Fibroblast of lung (primary cell): ENCODE results near the gene OCLN.

Experiments used
- EZH2 ChIP-seq: IDR thresholded peaks from 2 replicates; pipeline ENCODE4 v1.5.1; 2012; ENCODE audit warnings: low read length, control low read depth, mild to moderate bottlenecking; ENCODE audit errors: missing control alignments
- TF ChIP-seq, protein P1 (sequence below), 2 donors: IDR thresholded peaks in 1 of 2; conservative IDR thresholded peaks in 1 of 2; 1 replicate in 1 of 2; 2 replicates in 1 of 2; pipeline ENCODE4 v1.5.1; 2011 to 2012; ENCODE audit warnings: low read length in 2 of 2, control low read depth in 1 of 2, inconsistent platforms in 1 of 2, low read depth in 1 of 2, mild to moderate bottlenecking in 1 of 2

DNA sequence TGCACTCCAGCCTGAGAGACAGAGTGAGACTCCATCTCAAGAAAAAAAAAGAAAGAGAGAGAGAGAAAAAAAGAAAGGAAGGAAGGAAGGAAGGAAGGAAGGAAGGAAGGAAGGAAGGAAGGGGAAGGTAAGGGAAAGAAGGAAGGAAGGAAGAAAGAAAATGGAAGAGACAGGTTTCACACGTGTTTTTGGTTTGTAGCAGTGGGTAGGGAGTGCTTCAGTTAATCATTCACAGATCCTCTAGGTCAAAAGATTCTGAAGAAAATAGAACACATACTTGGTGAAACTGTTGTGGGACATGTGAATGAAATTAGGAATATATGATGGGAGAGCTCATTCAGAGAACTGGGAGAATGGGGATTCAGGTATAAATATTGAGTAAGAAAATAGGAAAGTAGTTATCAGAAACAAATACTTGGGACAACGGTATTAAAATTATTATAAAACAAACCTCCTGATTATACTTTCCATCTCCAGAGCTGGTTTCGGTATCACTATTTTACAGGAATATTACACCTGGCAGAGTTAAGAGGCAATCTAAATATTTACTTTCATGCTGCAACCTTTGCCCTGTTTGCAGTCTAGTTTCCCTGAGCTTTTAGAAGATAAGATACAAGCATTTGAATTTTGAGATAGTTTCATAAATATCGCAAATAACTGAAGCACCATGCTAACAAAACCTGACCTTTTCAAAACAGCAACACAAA, 40.5 kb upstream of the OCLN start:
- TF ChIP-seq, protein P1, sequence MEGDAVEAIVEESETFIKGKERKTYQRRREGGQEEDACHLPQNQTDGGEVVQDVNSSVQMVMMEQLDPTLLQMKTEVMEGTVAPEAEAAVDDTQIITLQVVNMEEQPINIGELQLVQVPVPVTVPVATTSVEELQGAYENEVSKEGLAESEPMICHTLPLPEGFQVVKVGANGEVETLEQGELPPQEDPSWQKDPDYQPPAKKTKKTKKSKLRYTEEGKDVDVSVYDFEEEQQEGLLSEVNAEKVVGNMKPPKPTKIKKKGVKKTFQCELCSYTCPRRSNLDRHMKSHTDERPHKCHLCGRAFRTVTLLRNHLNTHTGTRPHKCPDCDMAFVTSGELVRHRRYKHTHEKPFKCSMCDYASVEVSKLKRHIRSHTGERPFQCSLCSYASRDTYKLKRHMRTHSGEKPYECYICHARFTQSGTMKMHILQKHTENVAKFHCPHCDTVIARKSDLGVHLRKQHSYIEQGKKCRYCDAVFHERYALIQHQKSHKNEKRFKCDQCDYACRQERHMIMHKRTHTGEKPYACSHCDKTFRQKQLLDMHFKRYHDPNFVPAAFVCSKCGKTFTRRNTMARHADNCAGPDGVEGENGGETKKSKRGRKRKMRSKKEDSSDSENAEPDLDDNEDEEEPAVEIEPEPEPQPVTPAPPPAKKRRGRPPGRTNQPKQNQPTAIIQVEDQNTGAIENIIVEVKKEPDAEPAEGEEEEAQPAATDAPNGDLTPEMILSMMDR (conservative IDR thresholded peaks at IDR 0.05 in 1 of 2, IDR thresholded peaks at IDR 0.05 in 1 of 2; ENCODE audit: low read depth in 1 of 2, low read length in 2 of 2): no peak
- no peak for TF ChIP-seq EZH2
